ENCODE measurements around the gene SLC4A5.

Gene SLC4A5, protein sequence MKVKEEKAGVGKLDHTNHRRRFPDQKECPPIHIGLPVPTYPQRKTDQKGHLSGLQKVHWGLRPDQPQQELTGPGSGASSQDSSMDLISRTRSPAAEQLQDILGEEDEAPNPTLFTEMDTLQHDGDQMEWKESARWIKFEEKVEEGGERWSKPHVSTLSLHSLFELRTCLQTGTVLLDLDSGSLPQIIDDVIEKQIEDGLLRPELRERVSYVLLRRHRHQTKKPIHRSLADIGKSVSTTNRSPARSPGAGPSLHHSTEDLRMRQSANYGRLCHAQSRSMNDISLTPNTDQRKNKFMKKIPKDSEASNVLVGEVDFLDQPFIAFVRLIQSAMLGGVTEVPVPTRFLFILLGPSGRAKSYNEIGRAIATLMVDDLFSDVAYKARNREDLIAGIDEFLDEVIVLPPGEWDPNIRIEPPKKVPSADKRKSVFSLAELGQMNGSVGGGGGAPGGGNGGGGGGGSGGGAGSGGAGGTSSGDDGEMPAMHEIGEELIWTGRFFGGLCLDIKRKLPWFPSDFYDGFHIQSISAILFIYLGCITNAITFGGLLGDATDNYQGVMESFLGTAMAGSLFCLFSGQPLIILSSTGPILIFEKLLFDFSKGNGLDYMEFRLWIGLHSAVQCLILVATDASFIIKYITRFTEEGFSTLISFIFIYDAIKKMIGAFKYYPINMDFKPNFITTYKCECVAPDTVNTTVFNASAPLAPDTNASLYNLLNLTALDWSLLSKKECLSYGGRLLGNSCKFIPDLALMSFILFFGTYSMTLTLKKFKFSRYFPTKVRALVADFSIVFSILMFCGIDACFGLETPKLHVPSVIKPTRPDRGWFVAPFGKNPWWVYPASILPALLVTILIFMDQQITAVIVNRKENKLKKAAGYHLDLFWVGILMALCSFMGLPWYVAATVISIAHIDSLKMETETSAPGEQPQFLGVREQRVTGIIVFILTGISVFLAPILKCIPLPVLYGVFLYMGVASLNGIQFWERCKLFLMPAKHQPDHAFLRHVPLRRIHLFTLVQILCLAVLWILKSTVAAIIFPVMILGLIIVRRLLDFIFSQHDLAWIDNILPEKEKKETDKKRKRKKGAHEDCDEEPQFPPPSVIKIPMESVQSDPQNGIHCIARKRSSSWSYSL

DNA sequence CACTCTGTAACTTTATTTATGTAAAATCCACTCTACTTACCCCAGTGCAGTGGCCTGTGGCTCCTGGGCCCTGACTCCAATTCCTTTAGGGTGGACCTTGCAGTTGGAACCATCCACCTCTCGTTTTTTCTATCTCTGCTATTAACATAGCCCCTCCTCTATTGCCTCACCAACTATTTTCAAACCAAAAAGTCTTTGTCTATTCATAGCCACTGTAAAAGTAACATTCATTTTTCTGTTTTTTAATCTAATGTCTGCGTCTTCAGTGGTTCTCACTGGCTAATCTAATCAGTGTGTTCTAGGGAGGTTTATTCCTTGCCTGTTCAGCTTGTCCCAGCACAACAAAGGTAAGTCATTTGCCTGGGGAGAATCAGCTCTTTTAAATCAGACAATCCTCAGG lies at the start of gene SLC4A5:
TSS of gene SLC4A5 (minus strand) at position 101 of the 400 bp plus-strand sequence. CDS start 28,393 bp downstream, outside the sequence.
- no peak for DNase-seq

DNA sequence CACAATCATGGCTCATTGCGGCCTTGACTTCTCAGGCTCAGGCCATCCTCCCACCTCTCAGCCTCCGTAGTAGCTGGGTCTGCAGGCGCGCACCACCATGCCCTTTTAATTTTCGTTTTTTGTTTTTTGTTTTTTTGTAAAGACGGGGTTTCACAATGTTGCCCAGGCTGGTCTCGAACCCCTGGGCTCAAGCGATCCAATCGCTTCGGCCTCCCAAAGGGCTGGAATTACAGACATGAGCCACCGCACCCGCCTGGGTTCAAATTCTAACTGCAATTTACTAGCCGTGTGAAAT lies 49.2 kb upstream of the SLC4A5 start:
- no peak for DNase-seq

GRCh38 chr2:74391580-74392448 lies 48.6 kb upstream of the SLC4A5 start:
- DNase-seq: peak; percentile 88

DNA sequence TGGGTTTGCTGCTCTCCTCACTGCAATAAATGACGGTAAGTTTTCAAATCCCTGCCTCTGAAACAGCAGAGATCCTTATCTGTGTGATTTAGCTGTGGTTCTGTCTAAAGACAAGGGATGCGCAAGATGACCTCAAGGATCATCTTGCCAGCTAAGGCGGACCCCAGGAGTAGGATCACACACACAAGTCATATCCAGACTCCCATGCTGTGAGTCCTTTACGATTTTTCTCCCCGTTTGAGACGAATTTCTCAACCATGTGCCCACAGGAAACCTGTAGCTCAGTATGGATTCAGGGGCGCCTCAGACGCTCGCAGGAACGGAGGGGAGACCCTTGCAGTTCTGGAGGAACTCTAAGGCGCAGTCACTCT lies 48.0 kb upstream of the SLC4A5 start:
- DNase-seq: peak; percentile 15

GRCh38 chr2:74390606-74391005 lies 47.4 kb upstream of the SLC4A5 start:
- DNase-seq: no peak

DNA sequence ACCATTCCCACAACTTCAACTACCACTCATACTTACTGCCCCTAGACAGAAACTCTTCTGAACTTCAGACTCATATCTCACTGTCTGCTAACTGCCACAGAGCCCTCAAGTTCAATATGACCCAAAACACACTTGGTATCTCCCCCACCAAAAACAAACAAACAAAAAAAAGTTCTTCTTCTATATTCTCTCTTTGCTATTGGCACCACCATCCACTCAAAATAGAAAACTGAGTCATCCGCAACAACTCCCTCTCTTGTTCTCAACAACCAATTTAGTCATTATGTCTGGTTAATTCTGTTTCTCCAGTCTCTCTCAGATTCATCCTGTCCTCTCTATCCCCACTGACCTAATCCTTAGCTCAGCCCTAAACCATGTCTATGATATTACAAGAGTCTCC lies 44.1 kb upstream of the SLC4A5 start:
- DNase-seq: no peak

- DNase-seq: no peak
Measured at GRCh38 chr2:74385396-74385795, 42.2 kb upstream of the SLC4A5 start.

DNA sequence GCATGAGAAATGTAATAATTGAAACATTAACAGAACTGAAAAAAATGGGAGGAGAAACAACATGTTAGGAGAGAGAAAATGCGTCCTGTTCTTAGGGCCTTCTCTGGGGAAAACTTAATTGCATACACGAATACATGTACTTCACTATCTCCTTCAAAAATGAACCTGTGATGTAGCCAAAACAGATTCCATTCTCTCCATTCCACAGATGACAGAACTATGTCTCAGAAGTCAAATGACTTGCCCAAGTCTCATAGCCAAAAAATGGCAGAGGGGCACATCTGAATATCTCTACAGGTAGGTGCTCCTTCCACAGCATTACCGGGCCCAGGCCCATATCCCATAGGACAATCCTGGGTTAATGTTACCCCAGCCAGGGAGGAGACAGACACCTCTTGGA lies 40.8 kb upstream of the SLC4A5 start:
- no peak for DNase-seq

- DNase-seq: peak; percentile 22
Measured at GRCh38 chr2:74383254-74383653, 40.0 kb upstream of the SLC4A5 start.

DNA sequence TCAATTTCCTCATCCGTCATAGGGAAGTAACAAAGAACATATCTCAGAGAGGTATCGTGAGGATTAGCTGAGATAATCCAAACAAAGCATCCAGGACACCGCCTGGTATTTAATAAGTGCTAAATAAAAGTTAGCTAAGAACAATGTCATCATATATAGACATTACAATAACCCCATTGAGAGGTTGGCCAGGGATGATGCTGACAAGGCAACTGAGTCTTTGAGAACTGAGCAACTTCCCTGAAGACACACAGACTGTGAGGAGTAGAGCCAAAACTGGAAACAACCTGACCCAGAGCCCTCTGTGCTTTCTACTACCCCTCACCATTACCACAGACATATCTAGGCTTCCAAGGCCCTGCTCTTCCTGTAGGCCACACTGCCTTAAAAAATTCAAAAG lies 38.5 kb upstream of the SLC4A5 start:
- DNase-seq: no peak

DNA sequence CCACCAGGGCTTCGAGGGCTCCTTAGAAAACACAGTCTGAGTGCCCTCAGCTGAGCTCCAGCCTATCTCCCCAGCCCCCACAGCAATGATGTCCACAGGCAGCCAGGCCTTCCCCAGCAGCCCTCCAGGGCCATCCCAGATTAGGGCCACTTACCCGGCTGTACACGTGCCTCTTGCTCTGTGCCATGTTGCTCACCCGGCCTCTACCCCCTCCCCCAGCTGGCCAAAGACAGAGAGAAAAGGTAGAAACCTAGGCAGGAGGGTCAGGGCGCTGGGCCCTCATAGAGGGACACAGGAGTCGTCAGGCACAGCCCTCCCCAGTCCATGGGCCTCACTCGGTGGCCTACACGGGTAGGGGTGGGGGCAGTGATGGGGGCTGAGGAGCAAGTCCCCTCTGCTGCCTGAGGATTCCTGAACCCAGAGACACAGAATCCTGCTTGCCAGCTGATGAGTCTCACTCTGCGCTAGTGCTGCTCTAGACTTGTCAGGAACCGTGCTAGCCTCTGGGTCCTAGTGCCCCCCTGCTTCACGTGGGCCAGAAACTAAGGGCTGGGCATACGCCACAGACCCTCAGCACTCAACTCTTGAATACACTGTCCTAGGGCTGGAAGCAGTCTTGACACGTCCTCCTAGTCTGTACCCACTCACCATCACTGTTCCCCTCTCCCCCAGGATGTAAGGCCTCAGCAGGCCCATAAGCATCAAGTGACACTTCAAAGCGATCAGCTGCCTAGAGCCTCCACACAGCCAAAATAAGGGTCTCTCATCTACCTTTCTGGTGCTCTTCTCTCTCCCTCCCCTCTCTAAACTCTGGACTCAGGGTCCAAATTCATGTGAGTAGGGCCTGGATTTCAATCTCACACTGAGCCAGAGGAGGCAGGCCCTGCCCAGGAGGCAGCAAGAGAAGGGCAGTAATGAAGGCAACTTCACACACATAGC lies 36.9 kb upstream of the SLC4A5 start, which contains the start of gene DCTN1:
TSS of gene DCTN1 (minus strand) at position 461 of the 939 bp plus-strand sequence. CDS start at position 187, 274 bp downstream.
- DNase-seq: peak; percentile 60

- no peak for DNase-seq
Measured at GRCh38 chr2:74378007-74378406, 34.8 kb upstream of the SLC4A5 start.

DNA sequence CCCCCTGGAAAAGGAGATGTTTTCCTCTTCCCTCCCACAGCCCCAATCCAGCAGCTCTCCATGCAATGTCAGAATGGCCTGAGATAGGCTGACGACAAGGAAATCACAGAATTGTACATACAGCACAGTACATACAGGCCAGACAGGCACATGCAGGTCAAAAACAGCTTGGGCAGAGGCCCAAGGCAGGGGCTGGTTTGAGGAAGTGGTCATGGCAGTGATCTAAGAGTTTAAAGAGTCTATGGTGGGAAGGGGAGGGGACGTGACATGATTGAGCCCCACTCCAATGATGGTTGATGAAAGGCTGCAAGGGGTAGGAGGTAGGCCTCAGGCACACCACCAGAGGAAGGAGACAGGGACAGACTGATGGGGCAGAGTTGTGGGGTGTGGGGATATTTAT lies 32.6 kb upstream of the SLC4A5 start:
- DNase-seq: no peak

GRCh38 chr2:74374509-74375205 lies 31.4 kb upstream of the SLC4A5 start:
- DNase-seq: peak; percentile 67

DNA sequence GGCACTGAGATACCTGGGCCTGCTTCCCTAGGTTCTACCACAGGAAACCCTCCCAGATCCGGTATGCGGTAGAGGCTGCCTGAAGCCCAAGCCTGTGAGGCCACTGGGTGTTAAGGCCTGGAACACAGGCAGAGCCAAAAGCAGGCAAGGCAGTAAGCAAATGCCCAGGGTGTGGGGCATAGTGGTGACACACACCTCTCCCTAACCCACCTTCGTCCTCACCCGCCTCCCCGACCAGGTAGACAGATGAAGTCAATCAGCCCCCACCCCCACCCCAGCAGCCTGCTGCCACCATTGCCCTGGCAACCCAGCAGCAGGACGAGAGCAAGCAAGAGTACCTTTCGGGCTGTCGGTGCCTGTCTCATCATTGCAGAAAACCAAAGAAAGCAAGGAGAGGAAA lies 30.8 kb upstream of the SLC4A5 start:
- DNase-seq: no peak

- DNase-seq: peak; percentile 14
Measured at GRCh38 chr2:74373221-74373676, 30.0 kb upstream of the SLC4A5 start.

- DNase-seq: no peak
Measured at GRCh38 chr2:74372674-74373073, 29.5 kb upstream of the SLC4A5 start.

DNA sequence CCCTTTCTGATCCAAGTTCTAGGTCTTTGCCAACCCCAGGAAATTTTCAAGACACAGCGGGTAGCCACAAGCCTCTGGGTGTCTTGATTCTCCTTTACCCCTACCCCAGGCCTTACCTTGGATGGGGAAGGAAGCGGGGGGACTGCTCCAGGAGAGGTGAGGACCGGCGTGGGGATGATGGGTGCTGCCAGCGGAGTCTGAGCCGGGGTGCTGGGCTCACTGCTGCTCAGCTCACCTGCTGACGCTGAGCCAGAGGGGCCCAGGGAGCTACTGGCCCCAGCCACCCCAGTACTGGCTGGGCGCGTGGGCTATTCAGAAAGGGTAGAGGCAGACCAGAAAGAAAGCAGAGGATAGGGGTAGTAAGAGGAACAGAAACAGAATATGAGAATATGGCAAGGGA lies 28.2 kb upstream of the SLC4A5 start:
- no peak for DNase-seq

DNA sequence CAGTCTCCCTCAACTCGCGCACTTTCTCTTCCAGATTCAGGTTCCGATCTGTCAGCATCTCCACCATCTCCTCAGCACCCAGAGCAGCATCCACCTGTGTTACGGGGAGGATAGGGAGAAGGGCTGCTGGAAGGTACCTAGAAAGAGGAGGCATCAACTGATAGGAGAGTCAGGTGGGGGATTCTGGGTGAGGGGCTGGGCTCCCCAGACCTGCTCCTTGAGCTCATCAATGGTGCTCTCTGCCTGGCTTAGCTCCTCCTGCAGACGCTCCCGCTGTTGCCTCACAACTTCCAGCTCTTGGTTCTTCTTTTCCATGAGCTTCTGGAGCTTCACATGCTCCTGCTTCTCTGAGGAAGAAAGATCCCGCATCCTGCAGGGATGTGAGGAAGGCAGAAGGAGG lies 26.8 kb upstream of the SLC4A5 start:
- DNase-seq: no peak

- no peak for DNase-seq
Measured at GRCh38 chr2:74368499-74368898, 25.3 kb upstream of the SLC4A5 start.

GRCh38 chr2:74367789-74368188 lies 24.6 kb upstream of the SLC4A5 start:
- DNase-seq: no peak
